ENCODE data around the gene TACC3.

Gene TACC3

GRCh38 chr4:1762264-1763010 is 41.1 kb downstream of the TACC3 start:
- DNase-seq, result no peak

- no peak for DNase-seq
Measured at GRCh38 chr4:1763070-1763549, 41.8 kb downstream of the TACC3 start.

- no peak for DNase-seq
Measured at GRCh38 chr4:1763550-1764080, 42.3 kb downstream of the TACC3 start.

- DNase-seq, result no peak
Measured at GRCh38 chr4:1764670-1765069, 43.3 kb downstream of the TACC3 start.

- DNase-seq, result no peak
Measured at GRCh38 chr4:1765409-1766072, 44.2 kb downstream of the TACC3 start.

GRCh38 chr4:1766106-1767060 is 45.1 kb downstream of the TACC3 start:
- peak; percentile 68 for DNase-seq

- peak; percentile 70 for DNase-seq
Measured at GRCh38 chr4:1767061-1767769, 45.9 kb downstream of the TACC3 start.

GRCh38 chr4:1767770-1768366 is 46.5 kb downstream of the TACC3 start:
- DNase-seq, result no peak

GRCh38 chr4:1768367-1769034 is 47.2 kb downstream of the TACC3 start:
- no peak for DNase-seq

GRCh38 chr4:1769692-1770091 is 48.4 kb downstream of the TACC3 start:
- DNase-seq, result no peak

GRCh38 chr4:1770245-1770644 is 48.9 kb downstream of the TACC3 start:
- DNase-seq, result peak; percentile 78

- no peak for DNase-seq
Measured at GRCh38 chr4:1770791-1771231, 49.5 kb downstream of the TACC3 start.

GRCh38 chr4:1771555-1772305 is 50.4 kb downstream of the TACC3 start:
- no peak for DNase-seq

GRCh38 chr4:1772853-1773538 is 51.7 kb downstream of the TACC3 start:
- DNase-seq, result no peak

GRCh38 chr4:1773754-1774153 is 52.4 kb downstream of the TACC3 start:
- DNase-seq, result no peak

GRCh38 chr4:1775731-1776500 is 54.6 kb downstream of the TACC3 start:
- DNase-seq, result no peak

- no peak for DNase-seq
Measured at GRCh38 chr4:1776521-1777161, 55.3 kb downstream of the TACC3 start.
